Left lung (tissue), 10 donors: ENCODE results near the gene KIR3DL2. TPM values are rescaled to one million over a fixed set of nuclear protein-coding genes. Genes with fewer than 3 reads are reported as not detected.
A peak's percentile ranks its signal among the peaks of the same experiment; 100 is the strongest.

Experiments
- ATAC-seq: fragments of 200-7000 bp; cut with Tn5 transposase; one replicate; pipeline ENCODE4 v1.9.1; 2020; ENCODE audit warnings: moderate library complexity
- DNase-seq, 4 donors: peaks; one replicate each; pipeline ENCODE4 v3.0.0-alpha.2; 2013 to 2020
- H3K27ac ChIP-seq, 2 donors: fragments of 200-600 bp; sonication (generic) in 1 of 2; one replicate each; pipeline versions ENCODE4 v1.5.0 to v1.8.0; 2020 to 2021
- H3K27me3 ChIP-seq, 2 donors: fragments of 200-600 bp; sonication (generic) in 1 of 2; one replicate each; pipeline versions ENCODE4 v1.5.0 to v1.8.0; 2020 to 2021
- H3K36me3 ChIP-seq, 2 donors: fragments of 200-600 bp; sonication (generic) in 1 of 2; one replicate each; pipeline versions ENCODE4 v1.5.0 to v1.8.0; 2020 to 2021
- H3K4me1 ChIP-seq, 2 donors: fragments of 200-600 bp; one replicate each; pipeline ENCODE4 v1.8.0; 2021
- H3K4me3 ChIP-seq, 2 donors: fragments of 200-600 bp; sonication (generic) in 1 of 2; one replicate each; pipeline versions ENCODE4 v1.5.0 to v1.8.0; 2020 to 2021; ENCODE audit warnings: mild to moderate bottlenecking in 1 of 2
- H3K9me3 ChIP-seq, 2 donors: fragments of 200-600 bp; sonication (generic) in 1 of 2; one replicate each; pipeline versions ENCODE4 v1.5.0 to v1.8.0; 2020 to 2021
- CTCF ChIP-seq, 2 donors: fragments of 200-600 bp; sonication (generic) in 1 of 2; IDR thresholded peaks; one replicate each; pipeline versions ENCODE4 v1.5.0 to v1.8.0; 2021; ENCODE audit warnings: antibody characterized with exemption in 2 of 2
- intact Hi-C, 2 donors: fragments of 100-400 bp; cut with DNase I; formaldehyde crosslinking; loops; one replicate each; pipeline versions ENCODE4 v1.11.2 to v1.14.2; 2022
- polyA plus RNA-seq, 6 donors: library from polyadenylated mRNA; unstranded; fragments of 120-200 nt; gene quantifications; one replicate each; pipeline ENCODE4 v1.2.1, GENCODE V29; 2013; ENCODE audit not compliant: insufficient read length in 6 of 6
- total RNA-seq, 2 donors: library from RNA; stranded (reverse); fragmentation: NEBNext Ultra II Directional; extraction: Animal tissue kit (Norgen Biotek cat#: 25700); gene quantifications; one replicate each; pipeline ENCODE4 v1.2.1, GENCODE V29; 2021
- donor health status: DM: no; HTN: yes; CAD: no.
- donor health status: DM: no; HTN: no; CAD: no.

KIR3DL2 gene
- total and polyA plus RNA-seq, 8 donors: 0.10 to 0.42 (median 0.20) TPM; not detected in 5

- Histone ChIP-seq H3K27ac (peak within 1 kb of the TSS in 1 of 2 donors; percentile 84), H3K4me3 (peak within 1 kb of the TSS in 1 of 2 donors; percentile 38), H3K27me3 (peaks cover 0 to 16% of the 10 kb centered on the region in 2 donors), H3K36me3 (no peaks in the 10 kb centered on the region), H3K9me3 (no peaks in the 10 kb centered on the region), H3K4me1 (peaks cover 0 to 34% of the 10 kb centered on the region in 2 donors)
- ATAC-seq (no peak), DNase-seq (peak in 1 of 4 donors; percentile 39)
- TF ChIP-seq CTCF (IDR thresholded peaks at IDR 0.05): no peak
- intact Hi-C loops: no loop called here
Measured at GRCh38 chr19:54873990-54874389, 23.7 kb downstream of the KIR3DL2 start, which contains the start of gene FCAR. FCAR (plus strand) TSS chr19:54874235; CDS start chr19:54874290, 55 bp downstream.

- peak; percentile 57 for ATAC-seq
- peak overlapping the region in 1 of 2 donors; percentile 84 for H3K27ac ChIP-seq
Measured at GRCh38 chr19:54875506-54875905, 25.3 kb downstream of the KIR3DL2 start.

GRCh38 chr19:54877471-54877870 lies 27.2 kb downstream of the KIR3DL2 start:
- peak overlapping the region in 1 of 2 donors; percentile 84 for H3K27ac ChIP-seq
- TF ChIP-seq CTCF (IDR thresholded peaks at IDR 0.05): no peak
- peaks cover 0 to 34% of the 10 kb centered on the region in 2 donors for H3K27me3 ChIP-seq
- H3K36me3 ChIP-seq: no peaks in the 10 kb centered on the region
- peak overlapping the region in 1 of 2 donors; percentile 38 for H3K4me3 ChIP-seq
- DNase-seq (no peak), ATAC-seq (no peak)
- intact Hi-C loops: no loop called here
- H3K4me1 ChIP-seq: peaks cover 0 to 48% of the 10 kb centered on the region in 2 donors
- no peaks in the 10 kb centered on the region for H3K9me3 ChIP-seq

More at GRCh38 chr19:54875506-54875905, 25.3 kb downstream of the KIR3DL2 start:
- Histone ChIP-seq H3K27me3 (peaks cover 0 to 15% of the 10 kb centered on the region in 2 donors), H3K4me3 (peak overlapping the region in 1 of 2 donors; percentile 38), H3K36me3 (no peaks in the 10 kb centered on the region), H3K4me1 (peaks cover 0 to 38% of the 10 kb centered on the region in 2 donors), H3K9me3 (no peaks in the 10 kb centered on the region)
- intact Hi-C loops: no loop called here
- DNase-seq: no peak
- no peak for TF ChIP-seq CTCF (IDR thresholded peaks at IDR 0.05)

- peaks cover 0 to 70% of the 10 kb centered on the region in 2 donors for H3K27me3 ChIP-seq
- intact Hi-C loops: no loop called here
- H3K4me3 ChIP-seq: peak overlapping the region in 1 of 2 donors; percentile 19
- H3K27ac ChIP-seq: no peak overlapping the region
- no peak for ATAC-seq
- peaks cover 0 to 27% of the 10 kb centered on the region in 2 donors for H3K36me3 ChIP-seq
- no peak for TF ChIP-seq CTCF (IDR thresholded peaks at IDR 0.05)
- H3K4me1 ChIP-seq: peaks cover 0 to 27% of the 10 kb centered on the region in 2 donors
- no peaks in the 10 kb centered on the region for H3K9me3 ChIP-seq
- no peak for DNase-seq
Measured at GRCh38 chr19:54881884-54882283, 31.6 kb downstream of the KIR3DL2 start.

GRCh38 chr19:54882758-54883157 lies 32.5 kb downstream of the KIR3DL2 start:
- TF ChIP-seq CTCF (IDR thresholded peaks at IDR 0.05): no peak
- no peaks in the 10 kb centered on the region for H3K9me3 ChIP-seq
- no peak overlapping the region for H3K27ac ChIP-seq
- H3K4me1 ChIP-seq: peaks cover 0 to 23% of the 10 kb centered on the region in 2 donors
- no peak overlapping the region for H3K4me3 ChIP-seq
- peaks cover 0 to 77% of the 10 kb centered on the region in 2 donors for H3K27me3 ChIP-seq
- H3K36me3 ChIP-seq: peaks cover 0 to 36% of the 10 kb centered on the region in 2 donors
- no peak for DNase-seq
- intact Hi-C loops: no loop called here
- no peak for ATAC-seq
